Mesenchymal stem cell (in vitro differentiated cells and primary cell): ENCODE measurements around the gene CA6.

Experiments
- DNase-seq: peaks from one replicate; pipeline ENCODE4 v3.0.0-alpha.2; 2013
- H2AFZ ChIP-seq: one replicate; pipeline ENCODE4 v1.6.1; 2013; ENCODE audit warnings: low read depth, mild to moderate bottlenecking, control low read depth, inconsistent platforms, low read length, moderate library complexity
- H2AK5ac ChIP-seq: 2 replicates; pipeline ENCODE4 v1.6.1; 2013; ENCODE audit warnings: low read length, moderate library complexity, mild to moderate bottlenecking, inconsistent platforms; ENCODE audit not compliant: severe bottlenecking
- H2BK120ac ChIP-seq: one replicate; pipeline ENCODE4 v1.6.1; 2013; ENCODE audit warnings: low read depth, mild to moderate bottlenecking, inconsistent platforms, low read length, moderate library complexity
- H2BK12ac ChIP-seq, 2 experiments: one replicate each; pipeline ENCODE4 v1.6.1; 2013; ENCODE audit warnings: inconsistent platforms in 2 of 2, low read length in 2 of 2, mild to moderate bottlenecking in 2 of 2, moderate library complexity in 2 of 2, control low read depth in 1 of 2
- H2BK15ac ChIP-seq: one replicate; pipeline ENCODE4 v1.6.1; 2013; ENCODE audit warnings: mild to moderate bottlenecking, low read depth, inconsistent platforms; ENCODE audit not compliant: poor library complexity, severe bottlenecking
- H2BK5ac ChIP-seq: 2 replicates; pipeline ENCODE4 v1.6.1; 2013; ENCODE audit warnings: low read depth, mild to moderate bottlenecking, low read length, control low read depth, inconsistent platforms; ENCODE audit not compliant: poor library complexity, severe bottlenecking
- H3K14ac ChIP-seq, 2 experiments: one replicate each; pipeline ENCODE4 v1.6.1; 2013; ENCODE audit warnings: inconsistent platforms in 2 of 2, low read length in 2 of 2, control low read depth in 1 of 2, mild to moderate bottlenecking in 1 of 2, moderate library complexity in 1 of 2
- H3K18ac ChIP-seq, 2 experiments: one replicate each; pipeline ENCODE4 v1.6.1; 2013; ENCODE audit warnings: inconsistent platforms in 2 of 2, low read length in 2 of 2, control low read depth in 1 of 2, low read depth in 1 of 2, mild to moderate bottlenecking in 1 of 2
- H3K23ac ChIP-seq, 2 experiments: one replicate each; pipeline ENCODE4 v1.6.1; 2013; ENCODE audit warnings: inconsistent platforms in 2 of 2, low read length in 2 of 2, mild to moderate bottlenecking in 2 of 2, moderate library complexity in 2 of 2, control low read depth in 1 of 2
- H3K27ac ChIP-seq: 2 replicates; pipeline ENCODE4 v1.5.1; 2013; ENCODE audit warnings: mild to moderate bottlenecking, moderate library complexity, low read length, control low read depth, inconsistent platforms; ENCODE audit not compliant: poor library complexity, severe bottlenecking
- H3K27me3 ChIP-seq, 2 experiments: 2 replicates each; pipeline versions ENCODE4 v1.6.1 to v1.7.0; 2013; ENCODE audit warnings: low read length in 2 of 2, mild to moderate bottlenecking in 2 of 2, moderate library complexity in 2 of 2, control low read depth in 1 of 2, inconsistent platforms in 1 of 2; ENCODE audit not compliant: control insufficient read depth in 1 of 2, insufficient read depth in 1 of 2
- H3K36me3 ChIP-seq, 2 experiments: 2 replicates each; pipeline versions ENCODE4 v1.6.1 to v1.7.0; 2013; ENCODE audit warnings: low read length in 2 of 2, control low read depth in 1 of 2, inconsistent platforms in 1 of 2, low read depth in 1 of 2, mild to moderate bottlenecking in 1 of 2; ENCODE audit not compliant: insufficient read depth in 2 of 2, control insufficient read depth in 1 of 2
- H3K4ac ChIP-seq, 2 experiments: one replicate each; pipeline ENCODE4 v1.6.1; 2013; ENCODE audit warnings: inconsistent platforms in 2 of 2, low read length in 2 of 2, mild to moderate bottlenecking in 2 of 2, moderate library complexity in 2 of 2, control low read depth in 1 of 2, low read depth in 1 of 2
- H3K4me1 ChIP-seq: 2 replicates; pipeline ENCODE4 v1.6.1; 2013; ENCODE audit warnings: low read depth, low read length, control low read depth; ENCODE audit not compliant: control insufficient read depth, insufficient read depth
- H3K4me2 ChIP-seq: 2 replicates; pipeline ENCODE4 v1.6.1; 2013; ENCODE audit warnings: low read length, mild to moderate bottlenecking, inconsistent platforms; ENCODE audit not compliant: poor library complexity, severe bottlenecking
- H3K4me3 ChIP-seq, 2 experiments: 2 replicates each; pipeline versions ENCODE4 v1.5.1 to v1.7.0; 2013; ENCODE audit warnings: low read length in 2 of 2, mild to moderate bottlenecking in 2 of 2, control low read depth in 1 of 2, low read depth in 1 of 2; ENCODE audit not compliant: insufficient read depth in 1 of 2
- H3K79me1 ChIP-seq: replicated peaks from 2 replicates; pipeline ENCODE4 v1.6.1; 2013; ENCODE audit warnings: mild to moderate bottlenecking, control low read depth, low read length, inconsistent platforms; ENCODE audit not compliant: poor library complexity, severe bottlenecking
- H3K9ac ChIP-seq: 2 replicates; pipeline ENCODE4 v1.7.0; 2013; ENCODE audit warnings: mild to moderate bottlenecking, low read length, moderate library complexity
- H3K9me3 ChIP-seq: 2 replicates; pipeline ENCODE4 v1.7.0; 2013; ENCODE audit warnings: mild to moderate bottlenecking, low read length; ENCODE audit not compliant: control insufficient read depth
- H4K8ac ChIP-seq: one replicate; pipeline ENCODE4 v1.6.1; 2013; ENCODE audit warnings: inconsistent platforms, mild to moderate bottlenecking, low read length, moderate library complexity
- H4K91ac ChIP-seq: one replicate; pipeline ENCODE4 v1.6.1; 2013; ENCODE audit warnings: mild to moderate bottlenecking, low read length, inconsistent platforms
- WGBS: methylation state at CpG from one replicate; pipeline ENCODE4 v1.1.7; 2013; ENCODE audit warnings: mixed read lengths; 5-methylcytosine and 5-hydroxymethylcytosine counted together

CA6 gene

DNA sequence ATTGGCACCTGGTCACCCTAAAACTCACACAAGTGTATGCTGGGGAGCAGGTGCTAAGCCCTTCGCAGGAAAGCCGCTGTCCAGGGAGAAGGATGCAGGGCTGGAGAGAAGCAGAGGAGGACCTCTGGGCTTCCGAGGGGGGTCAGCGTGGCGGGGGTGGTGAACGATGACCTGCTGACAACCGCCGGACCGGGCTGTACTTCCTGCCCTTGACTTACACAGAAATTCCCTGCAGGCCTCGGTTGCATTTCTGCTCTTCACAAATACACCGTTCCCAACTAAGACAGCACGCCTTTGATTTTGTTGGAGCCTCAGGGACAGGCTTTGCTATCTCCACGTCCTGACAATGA lies 42.9 kb downstream of the CA6 start:
- Histone ChIP-seq H3K4me1 (peaks cover 6% of the 10 kb centered on the region), H3K4ac (no peak overlapping the region), H4K8ac (no peak overlapping the region), H3K4me2 (no peak overlapping the region), H3K14ac (no peak overlapping the region), H3K79me1 (no peaks in the 10 kb centered on the region), H3K9ac (no peak overlapping the region), H3K27me3 (no peaks in the 10 kb centered on the region), H2AK5ac (no peak overlapping the region), H2BK12ac (no peak overlapping the region), H3K4me3 (no peak overlapping the region), H2BK15ac (no peak overlapping the region), H3K36me3 (no peaks in the 10 kb centered on the region), H3K9me3 (no peaks in the 10 kb centered on the region), H2BK5ac (no peak overlapping the region), H3K18ac (no peak overlapping the region), H3K23ac (no peak overlapping the region), H2AFZ (no peak overlapping the region), H2BK120ac (no peak overlapping the region), H3K27ac (no peak overlapping the region), H4K91ac (no peak overlapping the region)
- DNase-seq, result no peak
- WGBS, result 83% methylated on average over 13 of the region's 13 CpGs

DNA sequence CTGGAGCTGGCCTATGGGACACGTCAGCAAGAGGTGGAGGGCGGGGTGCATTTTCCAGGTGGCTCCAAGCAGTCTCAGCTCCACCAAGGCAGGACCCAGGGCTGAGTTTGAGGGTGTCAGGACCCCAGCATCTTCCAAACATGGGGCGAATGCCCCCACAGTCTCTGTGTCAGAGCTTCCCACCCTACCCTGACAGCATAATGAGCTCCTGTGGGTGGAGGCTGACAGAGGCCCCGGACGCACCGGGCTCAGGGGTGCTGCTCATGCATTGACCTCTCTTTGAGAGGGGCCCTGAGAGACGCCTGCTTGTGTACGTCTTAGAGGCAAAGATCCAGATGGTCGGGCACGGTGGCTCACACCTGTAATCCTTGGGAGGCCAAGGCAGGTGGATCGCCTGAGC lies 43.4 kb downstream of the CA6 start:
- no peak overlapping the region for H2AK5ac ChIP-seq
- 88% methylated on average over 11 of the region's 11 CpGs for WGBS
- H4K91ac ChIP-seq, result no peak overlapping the region
- no peaks in the 10 kb centered on the region for H3K9me3 ChIP-seq
- H3K4ac ChIP-seq, result no peak overlapping the region
- no peaks in the 10 kb centered on the region for H3K79me1 ChIP-seq
- peaks cover 6% of the 10 kb centered on the region for H3K4me1 ChIP-seq
- H3K27ac ChIP-seq, result no peak overlapping the region
- H2BK120ac ChIP-seq, result no peak overlapping the region
- H3K36me3 ChIP-seq, result no peaks in the 10 kb centered on the region
- peak overlapping the region in 1 of 2 experiments; percentile 63 for H3K23ac ChIP-seq
- H3K27me3 ChIP-seq, result no peaks in the 10 kb centered on the region
- no peak overlapping the region for H2BK12ac ChIP-seq
- H3K14ac ChIP-seq, result no peak overlapping the region
- no peak overlapping the region for H4K8ac ChIP-seq
- no peak overlapping the region for H3K4me2 ChIP-seq
- no peak overlapping the region for H2AFZ ChIP-seq
- no peak overlapping the region for H3K4me3 ChIP-seq
- DNase-seq, result no peak
- H2BK5ac ChIP-seq, result no peak overlapping the region
- no peak overlapping the region for H3K9ac ChIP-seq
- no peak overlapping the region for H2BK15ac ChIP-seq
- no peak overlapping the region for H3K18ac ChIP-seq

DNA sequence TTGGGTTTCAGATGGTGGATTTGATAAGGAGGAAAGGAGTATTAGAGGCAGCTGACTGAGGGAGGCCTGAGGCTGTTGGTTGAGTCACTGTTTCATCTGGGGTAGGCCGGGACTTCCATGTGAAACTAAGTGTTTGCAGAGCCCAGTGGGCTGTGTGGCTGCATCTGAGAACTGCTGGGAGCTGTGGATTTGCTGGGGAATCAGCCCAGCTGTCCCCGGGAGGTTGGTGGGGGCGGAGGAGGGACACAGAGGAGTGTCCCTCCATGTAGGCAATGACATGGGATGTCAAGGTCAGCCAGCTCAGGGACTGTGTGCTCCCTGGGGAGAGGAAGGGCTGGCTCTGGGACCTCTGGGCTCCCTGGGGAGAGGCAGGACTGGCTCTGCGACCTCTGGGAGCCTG lies 44.2 kb downstream of the CA6 start:
- Histone ChIP-seq H3K4me2 (no peak overlapping the region), H3K4me3 (no peak overlapping the region), H2AFZ (no peak overlapping the region), H4K8ac (no peak overlapping the region), H3K9ac (no peak overlapping the region), H2AK5ac (no peak overlapping the region), H3K9me3 (no peaks in the 10 kb centered on the region), H3K27ac (no peak overlapping the region), H4K91ac (no peak overlapping the region), H3K18ac (no peak overlapping the region), H3K14ac (no peak overlapping the region), H2BK12ac (no peak overlapping the region), H3K4ac (no peak overlapping the region), H3K79me1 (no peaks in the 10 kb centered on the region), H2BK15ac (no peak overlapping the region), H2BK5ac (no peak overlapping the region), H2BK120ac (no peak overlapping the region), H3K36me3 (no peaks in the 10 kb centered on the region), H3K23ac (no peak overlapping the region), H3K4me1 (peaks cover 6% of the 10 kb centered on the region), H3K27me3 (no peaks in the 10 kb centered on the region)
- WGBS, result 85% methylated on average over 4 of the region's 4 CpGs
- DNase-seq, result peak; percentile 12

DNA sequence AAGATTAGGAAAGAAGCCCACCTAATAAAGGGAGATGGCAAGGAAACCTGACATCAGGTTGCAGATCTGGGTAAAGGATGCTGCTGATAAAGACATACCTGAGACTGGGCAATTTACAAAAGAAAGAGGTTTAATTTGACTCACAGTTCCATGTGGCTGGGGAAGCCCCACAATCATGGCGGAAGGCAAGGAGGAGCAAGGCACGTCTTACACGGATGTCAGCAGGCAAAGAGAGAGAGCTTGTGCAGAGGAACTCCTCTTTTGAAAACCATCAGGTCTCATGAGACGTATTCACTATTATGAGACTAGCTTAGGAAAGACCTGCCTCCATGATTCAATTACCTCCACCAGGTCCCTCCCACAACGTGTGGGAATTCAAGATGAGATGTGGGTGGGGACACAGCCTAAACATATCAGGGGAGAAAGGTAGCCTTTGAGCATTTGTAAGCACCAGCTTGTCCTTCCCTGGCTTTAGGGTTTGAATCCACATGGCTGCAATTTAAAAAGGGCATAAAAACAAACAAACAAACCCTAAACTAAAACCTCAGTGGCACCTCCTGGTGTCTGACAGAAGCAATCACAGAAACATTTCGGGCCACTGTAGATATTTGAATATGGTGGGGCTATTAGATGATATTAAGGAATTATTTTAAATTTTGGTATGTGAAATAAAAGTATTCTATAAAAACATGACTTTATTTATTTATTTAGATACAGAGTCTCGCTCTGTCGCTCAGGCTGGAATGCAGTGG lies 47.4 kb downstream of the CA6 start:
- 96% methylated on average over 5 of the region's 8 CpGs for WGBS

More for the DNA sequence above, 47.4 kb downstream of the CA6 start:
- H3K14ac ChIP-seq, result no peak overlapping the region
- no peaks in the 10 kb centered on the region for H3K9me3 ChIP-seq
- H3K4me1 ChIP-seq, result no peaks in the 10 kb centered on the region
- H4K8ac ChIP-seq, result no peak overlapping the region
- no peak overlapping the region for H2BK120ac ChIP-seq
- no peak overlapping the region for H4K91ac ChIP-seq
- no peaks in the 10 kb centered on the region for H3K36me3 ChIP-seq
- no peak overlapping the region for H3K4me3 ChIP-seq
- no peaks in the 10 kb centered on the region for H3K27me3 ChIP-seq
- no peaks in the 10 kb centered on the region for H3K79me1 ChIP-seq
- H3K27ac ChIP-seq, result no peak overlapping the region
- H3K18ac ChIP-seq, result no peak overlapping the region
- H3K9ac ChIP-seq, result no peak overlapping the region
- H2BK12ac ChIP-seq, result no peak overlapping the region
- H3K4ac ChIP-seq, result no peak overlapping the region
- no peak overlapping the region for H3K4me2 ChIP-seq
- H3K23ac ChIP-seq, result no peak overlapping the region
- H2BK15ac ChIP-seq, result no peak overlapping the region
- no peak overlapping the region for H2AFZ ChIP-seq
- DNase-seq, result no peak
- H2BK5ac ChIP-seq, result no peak overlapping the region
- H2AK5ac ChIP-seq, result no peak overlapping the region
